ENCODE data around the gene UEVLD.
A peak's percentile ranks its signal among the peaks of the same experiment; 100 is the strongest.
"Not testable (repeated sequence)": the region's sequence is repeated elsewhere in the genome, so short reads cannot be mapped to it uniquely, and the experiment has no call there.

Gene UEVLD

DNA sequence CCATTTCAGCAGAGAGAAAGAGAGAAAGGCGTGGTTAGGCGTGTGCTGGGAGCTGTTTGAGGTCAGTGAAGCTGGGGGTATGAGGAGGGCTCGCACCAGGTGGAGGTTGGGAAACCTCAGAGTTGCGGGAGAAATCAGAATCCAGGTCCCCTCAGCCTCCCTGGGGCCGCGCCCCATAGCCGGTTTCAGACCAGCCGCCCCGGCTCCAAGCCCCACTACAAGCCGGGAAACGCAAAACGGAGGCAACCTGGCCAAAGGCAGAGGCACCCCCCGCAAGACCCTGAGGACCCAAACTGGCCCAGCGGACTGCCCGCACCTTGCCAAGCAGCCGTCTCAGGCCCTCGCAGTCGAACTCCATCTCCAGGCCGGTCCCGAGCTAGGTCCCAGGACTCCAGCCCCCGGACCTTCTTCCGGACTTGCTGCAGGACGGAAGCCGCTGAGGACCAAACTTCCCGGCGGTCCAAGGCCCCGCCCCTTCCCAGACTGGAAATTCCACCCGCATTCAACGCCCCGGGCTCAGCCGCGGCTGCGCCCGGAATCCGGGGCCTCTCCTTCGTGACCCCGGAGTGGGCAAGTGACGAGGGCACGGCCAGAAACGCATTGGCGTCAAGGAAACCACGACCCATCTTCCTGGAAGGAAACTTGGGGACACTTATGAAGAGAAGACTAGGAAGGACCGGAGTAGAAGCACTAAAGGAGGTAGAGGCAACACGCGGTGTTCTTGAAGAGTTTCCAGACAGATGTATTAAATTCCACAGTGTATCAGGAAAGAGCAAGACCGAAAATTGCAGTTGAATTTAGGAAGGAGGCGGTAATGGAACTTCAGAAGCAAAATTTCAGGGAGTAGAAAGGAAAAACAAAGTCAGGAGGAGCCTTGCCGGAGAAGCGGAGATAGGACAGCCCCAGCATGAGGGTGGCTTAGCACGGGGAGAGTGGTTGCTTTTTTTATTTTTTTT, at the start of gene UEVLD:
UEVLD (minus strand) TSS at position 438 of the 956 bp plus-strand sequence; CDS start at position 358, 80 bp downstream.
- peak; percentile 77 to 80 for DNase-seq

DNA sequence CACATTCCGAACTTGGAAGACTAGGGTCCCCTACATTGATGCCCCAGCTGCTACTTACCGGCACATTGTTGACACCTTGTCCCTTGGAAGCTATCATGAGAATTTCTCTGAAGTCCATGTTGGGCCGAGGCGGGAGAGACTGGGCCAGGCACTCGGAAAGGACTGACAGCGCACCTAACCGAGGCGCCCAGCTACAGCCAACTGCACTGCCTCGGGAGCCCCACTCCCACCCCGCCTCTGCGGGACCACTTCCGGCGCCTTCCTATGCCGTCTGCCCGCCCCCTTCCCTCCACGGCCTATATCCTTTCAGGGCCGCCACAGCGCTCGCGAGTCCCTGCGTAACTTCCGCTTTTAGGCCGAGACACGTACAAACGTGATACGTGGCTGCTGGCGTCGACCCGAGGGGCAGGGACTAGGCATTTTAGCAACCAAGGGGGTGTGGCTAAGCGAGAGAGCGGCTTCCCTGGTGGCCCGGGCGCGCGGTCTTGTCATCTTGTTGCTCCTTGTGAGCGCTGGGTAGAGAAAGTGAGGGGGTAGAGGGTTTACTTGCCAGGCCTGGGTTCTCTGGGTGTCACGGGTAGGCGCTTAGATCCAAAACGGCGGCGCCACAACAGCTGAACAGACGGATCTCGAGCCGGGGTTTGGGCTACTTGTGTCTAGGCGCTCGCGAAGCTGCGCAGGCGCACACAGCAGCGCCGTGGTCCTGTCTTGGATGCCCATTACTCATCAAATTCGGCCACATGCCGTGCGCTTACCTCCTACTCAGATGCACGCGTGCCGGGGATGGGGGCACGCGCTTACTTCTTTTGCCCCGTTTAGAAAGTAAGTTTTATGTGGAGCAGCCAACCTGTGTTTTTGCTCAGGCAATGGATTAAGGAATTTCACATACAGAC, 45.9 kb upstream of the UEVLD start, which contains the start of gene SPTY2D1:
SPTY2D1 (minus strand) TSS at position 203 of the 893 bp plus-strand sequence; CDS start at position 118, 85 bp downstream.
- peak; percentile 98 to 99 for DNase-seq

DNA sequence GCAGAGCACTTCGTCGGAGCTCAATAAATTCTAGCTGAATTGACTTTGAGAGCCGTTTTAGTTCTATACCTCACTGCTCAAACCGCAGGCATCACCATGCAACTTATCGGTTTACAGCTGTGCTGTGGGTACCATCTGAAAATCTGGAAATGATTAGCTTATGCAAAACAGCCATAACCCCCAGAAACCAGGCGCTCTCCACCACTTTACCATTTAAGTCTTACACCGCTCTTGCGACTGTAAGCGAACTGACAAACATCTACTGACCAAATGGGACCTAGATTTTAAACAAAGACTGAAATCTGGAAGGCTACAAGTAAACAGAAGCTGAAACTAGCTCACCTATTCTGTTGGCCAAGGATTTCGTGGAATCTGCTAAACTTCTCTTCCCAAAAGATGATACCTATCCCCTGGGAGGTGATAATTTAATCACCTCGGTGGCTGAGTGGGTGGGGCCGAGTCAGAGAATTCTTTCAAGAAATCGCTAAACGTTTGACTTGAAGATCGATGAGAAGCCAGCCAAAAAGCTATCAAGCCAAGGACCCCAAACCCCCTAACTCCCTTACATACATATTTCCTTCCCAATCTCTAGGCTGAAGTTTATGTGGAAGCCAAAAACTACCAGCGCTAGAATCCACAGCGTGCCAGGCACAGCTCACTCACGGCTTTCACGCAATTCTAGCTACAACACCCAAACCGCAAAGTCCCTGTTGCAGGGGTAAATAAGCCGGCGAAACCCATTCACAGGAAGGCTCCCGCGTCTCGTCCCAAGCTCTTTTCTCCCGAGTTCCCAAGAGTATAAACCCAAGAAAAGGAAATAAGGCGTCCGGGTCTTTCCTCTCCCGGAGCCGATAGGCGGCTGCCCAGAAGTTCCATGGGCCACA, 45.0 kb upstream of the UEVLD start:
- DNase-seq, result no peak

DNA sequence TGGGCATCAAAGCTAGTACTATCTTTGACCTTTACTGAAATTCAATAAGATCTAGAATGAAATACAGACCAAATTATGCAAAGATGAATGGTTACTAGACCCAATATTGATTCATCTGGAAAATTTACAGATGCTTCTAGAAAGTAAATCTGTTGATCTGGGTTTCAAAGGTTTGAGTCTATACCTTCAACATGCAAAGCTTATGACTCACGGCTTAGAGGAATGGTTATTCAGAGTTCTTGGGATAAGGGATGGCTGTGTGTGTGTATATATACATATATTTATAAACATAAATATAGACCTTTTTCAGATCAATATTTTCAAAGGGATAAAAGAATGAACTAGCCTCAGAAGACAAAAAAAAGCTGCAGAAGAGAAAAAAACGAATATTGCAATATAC, 44.3 kb upstream of the UEVLD start:
- no peak for DNase-seq

DNA sequence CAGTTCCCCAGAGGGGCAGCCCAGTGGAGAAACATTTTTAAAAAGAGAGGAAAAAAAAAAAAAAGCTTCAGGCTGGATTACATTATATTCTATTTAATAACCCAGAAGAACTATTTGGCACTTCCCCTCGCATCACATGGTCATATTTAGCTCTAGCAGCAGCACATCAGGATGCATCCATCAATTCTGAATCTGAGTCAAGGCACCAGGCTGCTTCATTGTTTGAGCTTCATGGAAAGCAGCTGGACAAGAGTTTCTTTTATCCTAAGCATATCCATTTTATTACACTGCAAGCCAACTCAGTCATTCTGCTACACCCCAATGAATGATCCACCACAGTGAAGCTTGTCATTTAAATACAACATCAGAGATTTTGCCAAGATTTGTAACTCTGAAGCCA, 35.6 kb upstream of the UEVLD start:
- DNase-seq, result no peak

DNA sequence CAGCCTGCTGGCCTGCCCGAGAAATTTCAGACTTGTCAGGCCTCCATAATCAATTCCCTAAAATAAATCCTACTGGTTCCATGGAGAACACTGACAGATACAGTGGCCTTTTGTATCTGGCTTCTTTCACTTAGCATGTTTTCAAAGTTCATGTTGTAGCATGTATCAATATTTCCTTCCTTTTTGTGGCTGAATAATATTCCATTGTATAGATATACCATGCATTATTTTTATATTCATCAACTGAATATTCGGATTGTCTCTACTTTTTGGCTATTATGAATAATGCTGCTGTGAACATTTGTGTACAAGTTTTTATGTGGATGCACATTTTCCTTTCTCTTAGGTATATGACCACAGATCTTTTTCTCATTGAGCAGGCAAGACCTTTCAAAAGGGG, 35.2 kb upstream of the UEVLD start:
- DNase-seq, result no peak

DNA sequence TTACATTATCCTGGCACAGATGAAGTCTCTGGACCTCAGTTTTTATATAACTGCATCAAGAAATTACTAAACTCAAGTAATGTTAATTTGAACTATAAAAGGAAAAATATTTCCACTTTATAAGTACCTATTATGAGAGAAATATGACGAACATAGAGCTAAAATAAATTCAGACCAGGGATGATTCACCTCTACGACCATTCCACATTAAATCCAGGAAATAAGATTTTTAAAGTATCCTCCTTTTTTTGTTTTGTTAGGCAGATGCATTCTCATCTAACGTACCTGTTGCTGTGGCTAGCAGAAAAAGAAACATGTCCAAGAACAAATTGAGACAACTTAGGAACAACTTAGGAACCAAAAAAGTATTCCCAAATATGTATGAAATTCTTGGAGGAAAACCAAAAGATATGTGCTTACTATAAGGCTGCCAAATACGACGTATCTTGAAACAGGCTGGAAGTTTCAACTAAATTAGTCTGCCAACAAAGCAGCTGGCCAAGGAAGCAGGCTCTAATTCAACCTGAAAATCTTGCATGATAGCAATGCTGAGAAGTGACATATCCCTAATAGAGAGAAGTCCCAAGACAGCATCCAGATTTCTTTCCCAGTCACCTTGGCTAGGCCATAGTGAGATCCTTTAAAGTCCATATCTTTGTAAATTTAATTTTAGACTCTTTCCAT, 29.9 kb upstream of the UEVLD start:
- no peak for DNase-seq

DNA sequence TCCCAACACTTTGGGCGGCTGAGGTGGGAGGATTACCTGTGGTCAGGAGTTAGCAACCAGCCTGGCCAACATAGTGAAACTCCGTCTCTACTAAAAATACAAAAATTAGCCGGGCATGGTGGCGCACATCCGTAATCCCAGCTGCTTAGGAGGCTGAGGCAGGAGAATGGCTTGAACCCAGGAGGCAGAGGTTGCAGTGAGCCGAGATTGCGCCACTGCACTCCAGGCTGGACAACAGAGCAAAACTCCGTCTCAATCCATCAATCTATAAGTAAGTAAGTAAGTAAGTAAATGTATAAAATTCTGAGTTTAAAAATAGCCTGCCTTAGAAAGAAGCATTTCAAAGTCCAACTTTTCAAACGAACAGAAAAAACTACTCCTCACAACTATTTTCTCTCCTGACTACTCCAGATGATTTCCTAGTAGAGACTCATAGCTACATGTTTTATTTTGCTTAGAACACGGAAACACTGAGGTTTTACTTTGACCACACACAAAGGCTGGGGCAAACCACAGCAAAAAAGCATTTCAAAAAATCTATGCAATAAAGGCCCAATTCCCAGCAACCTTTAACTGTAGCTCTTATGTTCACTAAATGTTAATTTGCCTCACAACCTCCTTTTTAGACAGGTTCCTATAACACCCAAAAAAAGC, 29.3 kb upstream of the UEVLD start:
- DNase-seq, result no peak

DNA sequence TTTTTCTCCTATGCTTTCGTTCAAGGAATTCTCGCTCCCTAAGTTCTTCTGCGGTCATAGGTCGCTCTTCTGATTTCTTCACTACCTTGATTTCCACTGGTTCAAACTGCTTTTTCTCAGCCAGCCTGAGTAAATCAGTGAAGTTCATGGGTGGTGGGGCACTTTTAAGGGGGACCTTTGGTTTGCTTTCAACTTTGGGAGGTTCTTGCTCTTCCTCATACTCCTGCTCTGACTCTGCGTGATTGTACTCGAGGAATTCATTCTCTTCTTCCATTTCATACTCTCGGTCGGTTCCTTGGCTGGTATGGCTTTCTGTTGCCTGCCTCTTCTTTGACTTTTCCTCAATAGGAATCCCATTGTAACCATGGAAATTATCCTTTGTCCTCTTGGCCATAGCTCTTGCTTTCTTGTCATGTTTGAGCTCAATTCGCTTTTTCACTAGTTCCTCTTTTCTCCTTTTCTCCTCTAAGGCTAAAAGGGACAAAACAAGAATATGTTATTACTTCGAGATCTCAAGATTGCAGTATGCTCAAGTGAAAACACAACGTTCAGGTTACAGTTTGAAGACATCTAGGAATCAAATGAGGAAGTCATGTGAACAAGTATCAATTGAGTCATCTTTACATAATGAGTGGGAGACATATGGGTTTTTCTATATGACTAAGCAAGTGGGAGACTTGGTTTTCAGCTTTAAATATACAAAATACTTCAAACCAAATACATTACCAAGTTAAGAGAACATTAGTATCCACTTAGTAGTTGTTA, 27.3 kb upstream of the UEVLD start:
- DNase-seq, result no peak

DNA sequence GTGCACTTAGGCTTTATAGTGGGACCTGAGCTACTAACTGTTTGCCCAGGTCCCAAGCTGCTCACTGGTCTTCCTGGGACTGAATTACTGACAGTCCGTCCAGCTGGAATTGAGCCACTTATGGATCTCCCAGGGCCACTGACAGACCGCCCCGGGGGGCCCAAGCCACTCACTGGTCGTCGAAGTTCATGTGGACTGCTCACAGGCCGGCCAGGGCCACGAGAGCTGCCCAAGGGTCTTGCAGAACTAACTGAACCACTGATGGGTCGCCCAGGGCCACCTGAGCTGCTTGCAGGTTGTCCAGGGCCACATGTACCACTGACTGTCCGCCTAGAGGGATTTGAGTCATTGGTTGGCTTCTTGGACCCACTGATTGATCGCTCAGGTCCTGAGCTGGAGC, 26.1 kb upstream of the UEVLD start:
- no peak for DNase-seq

DNA sequence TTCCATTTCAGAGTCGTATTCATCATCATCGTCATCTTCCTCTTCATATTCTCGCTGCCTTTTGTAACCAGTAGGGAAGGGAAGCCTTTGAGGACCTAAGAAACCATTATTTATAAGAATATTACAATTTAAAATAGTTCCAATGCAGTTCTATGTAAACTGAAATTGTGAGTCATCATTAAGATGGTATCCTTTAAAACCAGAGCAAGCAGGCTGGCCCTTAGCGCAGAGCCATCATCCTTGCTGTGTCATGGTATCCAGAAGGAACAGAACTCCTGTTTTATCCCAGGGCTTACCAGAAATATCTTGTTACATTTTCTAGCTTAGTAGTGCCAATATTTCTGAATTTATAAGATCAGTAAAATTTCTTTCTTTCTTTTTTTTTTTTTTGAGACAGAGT, 23.9 kb upstream of the UEVLD start:
- DNase-seq, result no peak

DNA sequence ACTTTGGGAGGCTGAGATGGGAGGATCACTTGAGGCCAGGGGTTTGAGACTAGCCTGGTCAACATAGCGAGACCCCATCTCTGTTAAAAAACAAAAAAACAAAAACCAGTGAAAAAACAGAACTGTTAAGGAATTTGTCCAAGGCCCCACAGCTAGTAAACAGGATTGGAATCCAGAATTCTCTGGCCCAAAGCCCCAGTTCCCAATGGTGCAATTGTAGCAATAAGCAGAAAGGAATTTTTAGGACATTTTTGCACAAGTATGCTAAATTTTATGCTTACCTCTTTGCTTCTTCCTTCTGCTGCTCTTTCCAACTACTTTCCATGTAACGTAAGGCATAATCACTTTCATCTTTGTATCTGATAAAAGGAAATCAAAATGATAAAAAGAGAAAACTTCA, 22.7 kb upstream of the UEVLD start:
- DNase-seq, result no peak

DNA sequence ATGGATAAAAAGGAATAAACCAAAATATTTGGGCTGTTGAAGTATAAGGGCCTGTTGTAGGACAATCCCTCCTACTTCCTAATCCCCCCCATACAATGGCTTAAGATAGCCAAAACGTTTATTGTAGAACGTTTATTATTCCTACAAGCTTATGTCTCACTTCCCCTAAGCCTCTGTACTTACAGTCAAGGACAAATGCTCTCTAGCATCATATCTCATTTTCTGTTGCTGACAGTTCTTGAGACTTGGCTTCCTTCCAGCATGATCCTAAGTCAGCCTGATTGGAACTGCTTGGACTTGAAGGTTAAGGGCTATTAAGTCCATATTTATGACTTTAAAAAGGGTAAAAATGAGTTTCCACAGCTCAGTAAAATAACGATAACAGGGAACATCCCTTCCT, 19.8 kb upstream of the UEVLD start:
- no peak for DNase-seq

DNA sequence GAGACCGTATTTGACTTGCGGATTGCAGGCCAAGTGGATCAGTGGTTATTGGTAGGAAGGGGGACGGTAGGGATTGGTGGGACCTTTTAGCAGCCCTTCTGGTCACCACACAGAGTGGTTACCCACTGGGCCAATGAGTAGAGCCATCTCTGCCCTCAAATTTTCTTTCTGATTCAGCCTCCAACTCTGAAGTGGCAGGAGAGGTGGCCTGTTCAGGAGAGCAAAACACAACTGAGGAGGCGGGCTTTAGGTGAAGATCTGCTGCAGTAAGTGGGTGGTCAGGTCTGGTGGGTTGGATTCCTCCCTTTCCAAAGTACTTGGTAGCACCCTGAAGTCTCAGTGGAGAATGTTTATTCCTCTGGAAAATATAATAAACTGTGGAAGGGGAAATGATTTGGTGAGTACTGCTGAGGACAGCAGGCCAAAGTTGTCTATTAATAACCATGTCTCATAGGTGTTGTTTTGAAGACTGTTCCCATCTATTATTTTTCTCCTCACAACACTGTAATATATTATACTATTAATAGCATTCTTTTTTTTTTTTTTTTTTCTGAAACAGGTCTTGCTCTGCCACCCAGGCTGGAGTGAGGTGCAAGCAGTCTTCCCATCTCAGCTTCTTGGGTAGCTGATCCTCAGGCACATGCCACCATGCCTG, 12.5 kb upstream of the UEVLD start:
- DNase-seq, result no peak

DNA sequence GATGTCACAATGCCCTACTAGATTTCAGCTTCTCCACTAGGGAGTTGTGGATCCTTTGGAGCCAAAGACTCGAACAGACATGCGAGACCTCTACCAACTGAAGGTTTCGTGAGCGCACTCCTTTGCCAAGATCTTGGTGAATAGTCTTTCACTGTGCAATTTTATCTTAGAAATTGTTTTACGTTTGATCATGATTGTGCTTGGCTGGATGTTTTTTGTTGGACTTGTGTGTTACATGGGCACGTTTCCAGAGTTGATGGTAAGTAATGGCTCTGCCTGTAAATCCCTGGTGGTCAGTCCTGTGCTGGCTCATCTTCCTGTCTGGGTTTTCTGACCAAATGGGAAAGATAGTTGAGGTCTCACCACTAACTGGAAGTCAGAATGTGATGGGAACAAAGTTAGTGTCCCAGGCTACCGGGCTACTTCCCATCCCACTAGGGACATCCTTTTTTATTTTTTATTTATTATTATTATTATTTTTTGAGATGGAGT, 11.3 kb upstream of the UEVLD start, which contains the start of gene MISFA:
MISFA (plus strand) TSS at position 51 of the 492 bp plus-strand sequence; CDS start at position 191, 140 bp downstream.
- no peak for DNase-seq

DNA sequence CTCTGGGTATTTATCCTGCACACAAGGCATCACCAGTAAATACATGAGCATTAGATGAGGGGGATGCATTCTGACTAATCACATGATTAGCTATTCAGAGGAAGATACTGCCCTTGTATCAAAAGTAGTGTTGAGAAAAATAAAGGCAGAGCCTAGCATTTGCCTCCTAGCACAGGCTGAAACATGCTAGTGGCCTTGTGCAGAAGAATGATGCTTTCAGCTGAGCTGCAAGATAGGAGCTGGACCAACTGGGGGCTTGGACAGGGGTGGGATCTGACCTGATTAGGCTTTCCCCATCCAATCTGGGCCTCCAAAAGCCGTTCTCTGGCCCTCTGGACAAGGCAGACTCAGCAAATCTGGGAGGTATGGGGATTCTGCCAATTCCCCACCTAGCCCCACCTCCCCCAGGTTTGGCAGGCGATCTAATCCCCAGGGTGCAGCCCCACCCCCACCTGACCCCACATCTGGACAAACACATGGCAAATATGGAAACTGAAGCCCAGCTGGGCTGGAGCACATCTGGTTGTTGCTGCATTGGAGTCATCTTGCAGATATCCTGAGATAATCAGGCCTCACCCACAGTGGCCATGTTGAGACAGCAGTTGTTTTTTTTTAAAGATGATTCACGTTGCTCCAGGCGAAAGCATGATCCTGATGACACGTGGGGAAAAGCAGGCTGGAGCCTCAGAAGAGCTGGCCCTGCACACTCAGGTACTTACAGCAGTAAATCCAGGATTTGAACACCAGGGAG, 6.6 kb upstream of the UEVLD start:
- DNase-seq, result no peak

DNA sequence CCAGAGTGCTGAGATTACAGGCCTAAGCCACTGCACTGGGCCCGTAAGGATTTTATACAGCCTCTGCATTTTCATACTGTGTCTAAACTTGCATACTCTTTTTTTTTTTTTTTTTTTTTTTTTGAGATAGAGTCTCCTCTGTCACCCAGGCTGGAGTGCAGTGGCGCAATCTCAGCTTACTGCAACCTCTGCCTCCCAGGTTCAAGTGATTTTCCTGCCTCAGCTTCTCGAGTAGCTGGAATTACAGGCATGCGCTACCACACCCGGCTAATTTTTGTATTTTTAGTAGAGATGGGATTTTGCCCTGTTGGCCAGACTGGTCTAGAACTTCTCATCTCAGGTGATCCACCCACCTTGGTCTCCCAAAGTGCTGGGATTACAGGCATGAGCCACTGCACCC, 5.6 kb upstream of the UEVLD start:
- not testable (repeated sequence) for DNase-seq

DNA sequence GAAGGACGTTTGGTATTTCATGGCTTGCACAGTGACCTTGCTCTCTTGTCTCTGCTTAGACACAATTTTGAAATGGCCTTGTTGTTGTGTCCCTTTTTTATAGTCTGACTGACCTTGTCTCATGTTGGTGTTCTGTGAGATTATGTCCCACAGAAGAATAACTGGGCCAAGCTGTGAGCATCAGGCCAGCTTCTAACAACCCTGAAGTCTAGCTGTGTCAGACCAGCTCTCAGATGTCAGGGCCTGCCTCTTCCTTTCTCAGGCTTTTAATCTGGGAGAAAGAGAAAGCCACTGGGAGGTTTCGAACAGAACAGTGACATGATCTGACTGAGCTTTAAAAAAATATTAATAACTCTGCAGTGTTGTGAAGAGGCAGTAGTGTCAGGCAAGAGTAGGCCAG, 2.0 kb upstream of the UEVLD start:
- no peak for DNase-seq

DNA sequence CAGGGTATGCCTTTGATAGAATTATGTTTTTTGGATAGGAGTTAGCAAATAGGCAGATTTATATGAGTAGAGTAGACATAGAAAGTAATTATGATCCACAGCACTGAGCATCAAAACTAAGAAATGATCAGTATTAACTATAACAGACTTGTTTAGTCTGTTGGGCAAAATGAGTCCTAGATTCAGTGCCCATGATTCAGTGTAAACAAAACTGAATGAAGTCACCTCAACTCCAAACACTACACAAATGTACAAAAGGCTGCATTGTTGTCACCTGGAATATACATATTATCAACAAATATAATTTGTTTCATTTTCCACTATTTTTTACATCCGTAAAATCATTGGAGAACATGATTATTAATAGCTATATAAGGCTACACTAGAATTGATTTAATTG, 6.7 kb downstream of the UEVLD start:
- DNase-seq, result no peak

Measured in NCI-H2081 (cell line).